ENCODE data around the gene NMNAT3.
"Not testable (repeated sequence)": the region's sequence is repeated elsewhere in the genome, so short reads cannot be mapped to it uniquely, and the experiment has no call there.

Gene NMNAT3

DNA sequence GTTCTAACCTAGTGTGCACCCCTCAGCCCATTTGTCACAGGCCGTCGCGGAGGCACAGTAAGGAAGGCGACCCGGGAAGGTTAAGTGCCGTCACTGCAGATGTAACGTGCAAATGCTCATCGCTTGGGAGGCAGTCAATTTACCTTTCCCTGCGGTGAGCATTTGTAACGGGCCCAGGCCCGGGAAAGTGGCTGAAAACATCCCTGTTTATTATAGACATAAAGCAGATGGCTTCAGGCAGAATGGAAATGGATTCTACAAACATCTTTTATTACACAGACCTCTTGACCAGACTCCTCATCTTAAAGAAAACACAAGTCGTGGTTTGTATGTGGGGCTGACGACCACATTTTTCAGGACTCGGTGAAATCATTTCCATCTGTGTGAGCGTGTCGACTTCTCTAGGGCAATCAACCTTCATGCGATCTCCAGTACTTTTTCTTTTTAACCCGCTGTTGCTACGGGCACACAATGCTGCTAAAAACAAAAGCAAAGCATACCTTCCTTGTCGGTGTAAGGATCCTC lies 43.6 kb downstream of the NMNAT3 start:
- no peak for DNase-seq

DNA sequence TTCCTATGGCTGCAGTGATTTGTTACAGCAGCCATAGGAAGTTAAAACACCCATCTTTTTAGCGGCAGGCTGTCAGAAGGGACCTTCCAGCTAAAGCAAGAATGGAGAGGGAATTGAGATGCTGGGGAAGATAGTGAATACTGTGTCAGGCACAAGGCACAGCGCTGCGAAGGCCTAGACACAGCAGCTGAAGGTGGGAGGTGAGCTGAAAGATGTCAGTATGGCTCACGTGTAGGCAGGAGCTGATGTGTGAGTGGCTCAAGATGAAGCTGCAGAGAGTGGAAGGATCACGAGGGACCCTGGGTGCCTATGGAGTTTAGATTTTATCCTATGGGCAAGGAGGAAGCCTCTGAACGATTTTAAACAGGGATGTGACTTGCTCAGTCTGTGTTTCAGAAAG lies 44.3 kb downstream of the NMNAT3 start:
- DNase-seq, result no peak

DNA sequence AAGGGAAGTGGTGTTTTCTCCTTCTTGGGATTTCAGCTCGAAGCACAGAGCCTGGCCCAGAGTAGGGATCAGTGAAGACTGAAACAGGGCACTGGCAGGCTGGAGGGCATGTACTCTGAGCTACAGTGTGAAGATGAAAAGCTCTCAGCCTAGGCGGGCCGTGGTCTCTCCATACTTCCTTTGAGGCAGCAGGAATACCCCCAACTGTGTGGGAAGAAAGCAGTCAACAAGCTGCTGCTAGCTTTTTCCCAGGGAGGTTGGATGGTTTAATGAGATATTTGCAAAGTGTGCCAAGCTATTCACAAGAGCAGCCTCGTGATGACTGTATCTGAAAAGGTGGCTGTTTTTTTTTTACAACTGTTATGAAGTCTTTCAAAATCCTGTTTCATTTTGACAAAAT lies 47.2 kb downstream of the NMNAT3 start:
- DNase-seq, result no peak

DNA sequence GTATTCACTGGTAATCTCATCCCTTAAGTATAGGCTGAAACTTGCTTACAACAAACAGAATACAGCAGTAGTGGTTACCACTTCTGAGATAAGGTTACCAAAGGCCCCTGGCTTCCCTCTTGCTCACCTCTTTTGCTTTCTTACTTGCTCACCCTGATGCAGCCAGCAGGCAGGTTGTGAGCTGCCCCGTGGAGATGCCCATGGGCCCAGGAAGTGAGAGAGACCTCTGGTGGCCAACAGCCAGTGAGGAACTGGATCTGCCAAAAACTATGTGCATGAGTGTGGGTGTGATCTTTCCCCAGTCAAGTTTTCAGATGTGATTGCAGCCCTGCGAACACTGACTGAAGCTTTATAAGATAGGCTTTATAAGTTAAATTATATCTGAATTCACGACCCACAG lies 48.7 kb downstream of the NMNAT3 start:
- DNase-seq, result no peak

DNA sequence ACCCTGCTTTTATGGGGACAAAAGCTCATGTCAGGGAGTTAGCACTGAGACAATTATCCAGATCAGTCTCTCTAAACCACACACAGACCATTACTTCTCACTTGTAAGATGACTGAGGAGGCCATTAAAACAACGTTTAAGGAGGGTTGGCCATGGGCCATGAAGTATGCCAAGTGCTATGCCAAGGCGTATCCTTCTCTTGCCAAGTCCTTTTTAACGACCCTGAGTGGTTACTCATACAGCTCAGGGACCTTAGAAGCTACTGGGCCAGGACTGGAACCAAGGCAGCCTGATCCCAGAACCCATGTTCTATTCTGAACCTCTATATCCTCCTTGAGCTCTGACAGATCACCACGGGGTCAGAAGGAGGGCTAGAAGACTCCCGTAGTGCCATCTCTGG lies 50.0 kb downstream of the NMNAT3 start:
- DNase-seq, result no peak

DNA sequence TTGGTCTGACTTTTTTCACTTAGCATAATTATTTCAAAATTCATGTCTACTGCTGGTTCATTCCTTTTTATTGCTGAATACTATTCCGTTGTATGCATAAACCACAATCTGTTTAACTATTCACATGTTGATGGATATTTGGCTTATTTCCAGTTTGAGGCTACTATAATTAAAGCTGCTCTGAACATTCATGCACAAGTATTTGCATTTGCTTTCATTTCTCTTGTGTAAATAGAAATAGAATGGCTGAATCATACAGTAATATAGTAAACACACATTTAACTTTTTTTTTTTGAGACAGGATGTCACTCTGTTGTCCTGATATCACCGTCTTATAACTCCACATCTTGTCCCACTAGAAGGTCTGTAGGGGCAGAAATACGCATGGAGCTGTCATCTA lies 57.3 kb downstream of the NMNAT3 start:
- DNase-seq, result no peak

DNA sequence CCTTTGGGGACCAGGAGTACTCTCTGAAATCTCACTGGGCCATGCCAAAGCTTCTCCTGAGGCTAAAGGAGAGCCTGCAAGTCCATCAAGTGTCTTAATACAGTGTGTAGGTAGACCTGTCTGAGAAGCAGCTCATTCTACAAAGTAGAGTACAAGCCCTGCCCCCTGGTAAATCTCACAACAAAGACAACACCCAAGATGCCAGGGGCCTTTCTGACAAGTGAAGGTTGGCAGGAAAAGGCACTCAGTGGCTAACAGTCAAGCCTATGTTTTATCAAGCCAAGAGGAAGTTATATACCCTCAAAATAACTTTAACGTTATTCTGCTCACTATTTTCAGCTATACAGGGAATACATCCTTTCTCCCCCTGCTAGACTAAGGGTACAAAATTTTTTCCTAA lies 58.3 kb downstream of the NMNAT3 start:
- DNase-seq, result no peak

DNA sequence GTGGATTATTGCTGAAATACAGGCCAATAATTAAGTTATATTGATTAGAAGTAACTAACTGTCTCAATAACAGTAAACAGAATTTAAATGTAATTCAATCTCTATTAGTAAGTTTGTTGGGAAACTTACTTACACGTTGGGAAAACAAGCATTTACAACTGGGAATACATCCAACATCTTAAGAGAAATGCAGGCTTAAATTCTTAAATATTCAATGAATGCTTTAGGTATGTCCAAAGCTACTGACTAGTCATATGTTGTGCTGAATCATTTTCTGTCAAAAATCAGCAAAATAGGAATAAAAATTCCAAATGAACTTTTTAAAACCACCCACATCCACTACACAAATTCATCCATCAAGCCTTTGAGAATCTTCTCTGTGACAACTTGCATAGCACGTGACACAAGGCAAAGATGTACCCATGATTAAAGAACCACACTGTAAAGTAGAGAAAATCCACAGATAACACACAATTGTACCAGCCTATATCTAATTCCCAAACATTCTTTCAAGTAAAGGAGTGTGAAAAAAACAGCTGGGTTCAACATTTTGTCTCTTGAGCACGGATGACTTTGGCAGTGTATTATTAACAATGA lies 60.0 kb downstream of the NMNAT3 start:
- no peak for DNase-seq

DNA sequence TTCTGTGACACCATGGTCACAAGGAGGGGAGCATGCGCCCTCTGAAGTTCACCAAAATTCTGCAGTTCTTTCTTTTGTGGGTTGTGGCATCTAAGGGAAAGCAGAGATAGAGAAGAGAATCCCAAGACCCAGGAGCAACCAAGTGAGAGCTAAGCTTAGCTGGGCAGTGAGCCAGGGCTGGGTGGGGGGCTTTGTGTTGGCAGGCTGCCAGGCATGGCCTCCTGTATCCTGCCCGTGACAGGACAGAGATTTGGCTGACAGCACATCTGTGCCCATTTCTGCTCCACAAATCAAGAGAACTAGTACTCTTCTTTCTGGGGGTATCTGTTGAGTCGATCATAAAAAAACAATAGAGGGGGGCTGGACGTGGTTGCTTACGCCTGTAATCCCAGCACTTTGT lies 66.2 kb downstream of the NMNAT3 start:
- DNase-seq, result no peak

DNA sequence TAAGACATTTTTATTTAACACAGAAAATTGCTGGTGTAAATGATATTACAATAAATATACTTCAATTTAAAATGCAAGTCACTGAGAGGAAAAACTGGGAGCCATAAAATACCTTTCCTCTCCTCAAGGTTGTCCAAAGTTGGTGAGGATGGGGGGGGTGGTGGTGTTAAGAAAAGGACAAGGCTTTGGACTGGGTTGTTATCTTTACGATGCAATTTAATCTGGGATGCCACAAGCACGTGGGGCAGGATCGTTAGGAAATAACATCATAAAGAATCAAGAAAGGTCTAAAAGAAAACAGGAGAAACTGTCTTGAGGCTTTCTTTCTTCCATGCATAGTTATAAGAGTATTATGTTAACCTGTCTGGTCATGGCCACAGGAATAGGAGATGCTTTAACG lies 66.9 kb downstream of the NMNAT3 start:
- DNase-seq, result no peak

DNA sequence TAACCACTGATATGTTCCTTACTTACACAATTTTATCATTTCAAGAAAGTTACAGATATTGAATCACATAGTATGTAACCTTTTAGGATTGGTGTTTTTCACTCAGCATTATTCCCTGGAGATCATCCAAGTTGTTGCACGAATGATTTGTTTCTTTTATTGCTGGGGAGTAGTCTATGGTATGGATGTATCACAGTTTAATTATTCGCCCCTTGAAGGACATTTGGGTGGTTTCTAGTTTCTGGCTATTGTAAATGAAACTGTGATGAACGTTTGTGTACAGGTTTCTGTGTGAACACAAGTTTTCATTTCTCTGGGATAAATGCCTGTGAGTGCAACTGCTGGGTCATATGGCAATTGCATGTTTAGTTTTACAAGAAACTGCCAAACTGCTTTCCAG lies 68.8 kb downstream of the NMNAT3 start:
- DNase-seq, result no peak

DNA sequence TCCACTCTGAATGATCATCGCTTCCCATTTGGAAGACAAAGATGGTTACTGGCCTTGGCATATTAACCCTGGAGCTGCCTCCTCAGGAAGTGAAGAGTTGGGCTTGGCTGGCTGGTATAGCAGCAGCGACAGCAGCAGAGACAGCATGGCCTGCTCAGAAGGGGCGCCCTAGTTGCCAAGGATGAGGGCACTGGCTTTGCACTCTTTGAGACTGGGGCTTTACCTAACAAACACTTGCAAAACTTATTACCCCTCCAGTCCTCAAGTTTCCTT lies 69.7 kb downstream of the NMNAT3 start:
- no peak for DNase-seq

DNA sequence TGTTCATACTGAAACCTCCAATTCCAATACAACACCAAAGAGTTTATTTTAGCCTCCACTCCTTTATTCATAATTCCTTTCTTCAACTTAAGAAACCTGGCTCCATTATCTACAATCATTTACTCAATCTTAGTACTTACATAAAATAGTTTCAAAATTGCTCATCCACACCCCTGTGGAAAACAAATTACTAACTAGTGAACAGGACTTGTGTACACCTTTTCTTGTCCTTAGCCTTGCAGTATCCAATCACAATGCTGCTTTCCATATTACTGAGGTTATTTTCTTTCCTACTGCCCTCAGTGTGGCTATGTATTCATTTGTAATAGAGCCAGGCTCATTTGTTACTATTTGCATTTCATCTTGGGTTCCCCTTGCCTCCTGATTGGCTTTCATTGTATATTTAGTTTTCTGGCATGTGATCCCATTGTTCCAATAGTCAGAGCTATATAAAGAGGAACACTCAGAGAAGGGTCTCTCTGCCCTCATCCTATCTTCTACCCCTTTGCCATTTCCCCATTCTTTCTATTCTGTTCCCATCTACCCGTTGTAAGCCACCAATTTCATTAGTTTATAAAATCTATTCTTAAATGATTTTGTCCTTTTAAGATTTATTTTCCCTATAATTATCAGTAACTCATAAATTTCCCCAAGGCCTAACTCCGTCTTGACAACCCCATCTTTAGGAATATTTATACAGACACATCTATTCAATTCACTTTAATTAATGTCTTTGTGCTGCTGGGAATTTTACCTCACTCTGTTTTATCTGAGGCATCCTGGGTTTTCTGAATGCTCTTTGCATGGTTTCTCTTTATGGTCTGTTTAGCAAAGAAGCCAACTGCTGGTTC lies 70.3 kb downstream of the NMNAT3 start:
- no peak for DNase-seq

DNA sequence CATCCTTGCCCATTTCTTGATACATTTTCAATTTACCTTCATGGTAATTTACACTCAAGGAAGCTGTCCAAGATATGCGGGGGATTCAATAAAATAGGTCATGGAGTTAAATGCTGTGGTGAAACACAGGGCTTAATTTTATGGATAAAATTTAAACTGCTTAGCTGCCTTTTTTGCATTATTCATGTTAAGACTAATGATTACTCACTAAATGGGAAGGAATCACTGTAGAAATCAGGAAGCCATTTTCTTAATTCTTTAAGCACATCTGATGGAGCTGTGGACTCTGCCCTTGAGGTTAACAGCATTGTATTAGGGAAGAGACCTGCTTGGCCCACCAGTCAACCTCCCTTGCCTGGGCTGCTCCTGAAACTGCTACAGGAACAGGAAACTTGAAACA lies 75.8 kb downstream of the NMNAT3 start:
- no peak for DNase-seq

DNA sequence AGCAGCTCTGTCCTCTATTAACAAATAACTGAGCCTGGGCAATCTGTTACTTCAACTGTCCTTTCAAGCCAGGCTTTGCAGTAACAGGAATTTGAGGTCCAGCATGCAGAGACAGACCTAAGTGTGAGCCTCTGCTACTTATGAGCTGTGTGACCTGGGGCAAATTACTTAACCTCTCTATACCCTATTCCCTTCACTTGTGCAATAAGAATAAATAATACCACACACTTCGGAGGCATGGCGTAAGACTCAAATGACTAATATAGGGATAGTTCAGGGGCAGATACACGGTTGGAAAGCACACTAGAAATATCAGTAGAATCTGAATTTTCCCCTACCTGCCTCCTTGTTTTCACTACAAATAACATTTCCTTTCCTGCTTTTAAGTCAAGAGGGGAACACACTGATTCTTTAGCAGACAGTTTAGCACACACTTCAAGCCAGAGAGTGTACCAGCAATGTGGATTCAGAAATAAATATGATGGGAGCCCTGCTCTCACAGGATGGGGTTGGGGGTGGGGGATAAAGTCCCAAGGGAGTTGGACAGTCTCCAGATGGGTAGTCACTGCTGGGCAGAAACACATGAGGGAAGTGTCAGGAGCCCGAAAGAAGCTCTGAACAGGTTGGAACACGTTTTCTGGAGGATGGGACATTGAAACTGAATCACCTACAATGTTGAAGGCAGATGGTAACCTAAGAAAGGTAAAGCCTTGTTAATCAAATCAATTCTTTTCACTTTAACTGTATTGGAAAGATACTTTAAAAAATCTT lies 76.4 kb downstream of the NMNAT3 start:
- DNase-seq, result no peak

DNA sequence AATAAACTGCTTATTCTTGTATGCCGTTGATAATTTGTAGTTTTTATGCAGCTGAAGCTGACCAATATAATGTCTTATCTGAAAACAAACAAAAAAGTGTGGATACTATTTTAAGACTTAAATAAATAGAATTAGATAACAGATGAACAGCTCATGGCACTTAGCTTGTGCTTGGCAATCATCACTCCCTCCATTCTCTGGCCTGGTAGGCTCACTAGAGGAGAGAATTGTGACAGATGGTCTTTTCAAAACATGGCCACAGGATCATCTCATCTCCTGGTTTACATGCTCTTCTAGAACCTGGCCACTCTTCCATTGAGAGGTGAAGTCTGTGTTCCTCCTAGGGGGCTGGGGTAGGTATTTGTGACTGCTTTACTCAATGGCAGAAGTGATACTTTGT lies 79.8 kb downstream of the NMNAT3 start:
- no peak for DNase-seq

DNA sequence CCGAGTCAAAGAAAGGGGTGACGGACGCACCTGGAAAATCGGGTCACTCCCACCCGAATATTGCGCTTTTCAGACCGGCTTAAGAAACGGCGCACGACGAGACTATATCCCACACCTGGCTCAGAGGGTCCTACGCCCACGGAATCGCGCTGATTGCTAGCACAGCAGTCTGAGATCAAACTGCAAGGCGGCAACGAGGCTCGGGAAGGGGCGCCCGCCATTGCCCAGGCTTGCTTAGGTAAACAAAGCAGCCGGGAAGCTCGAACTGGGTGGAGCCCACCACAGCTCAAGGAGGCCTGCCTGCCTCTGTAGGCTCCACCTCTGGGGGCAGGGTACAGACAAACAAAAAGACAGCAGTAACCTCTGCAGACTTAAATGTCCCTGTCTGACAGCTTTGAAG lies 86.6 kb downstream of the NMNAT3 start:
- DNase-seq, result not testable (repeated sequence)

DNA sequence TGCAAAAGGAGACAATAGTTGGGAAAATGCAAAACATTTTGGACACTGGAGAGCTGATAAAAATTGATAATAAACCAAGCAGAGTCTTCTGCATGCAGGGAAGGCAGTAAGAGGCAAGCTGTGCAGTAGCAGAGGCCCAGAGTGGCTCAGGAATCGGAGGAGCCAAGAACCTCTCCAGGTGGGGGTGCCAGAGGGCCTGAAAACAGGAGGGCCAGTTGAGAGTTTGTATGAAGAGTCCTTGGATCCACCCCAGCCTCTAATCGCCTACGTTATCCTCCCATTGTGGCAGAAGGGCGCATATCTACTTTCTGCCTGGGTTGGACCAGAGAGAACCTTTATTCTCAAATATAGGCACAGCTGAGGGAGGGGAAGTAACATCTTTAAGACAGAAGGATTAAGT lies 89.3 kb downstream of the NMNAT3 start:
- no peak for DNase-seq

DNA sequence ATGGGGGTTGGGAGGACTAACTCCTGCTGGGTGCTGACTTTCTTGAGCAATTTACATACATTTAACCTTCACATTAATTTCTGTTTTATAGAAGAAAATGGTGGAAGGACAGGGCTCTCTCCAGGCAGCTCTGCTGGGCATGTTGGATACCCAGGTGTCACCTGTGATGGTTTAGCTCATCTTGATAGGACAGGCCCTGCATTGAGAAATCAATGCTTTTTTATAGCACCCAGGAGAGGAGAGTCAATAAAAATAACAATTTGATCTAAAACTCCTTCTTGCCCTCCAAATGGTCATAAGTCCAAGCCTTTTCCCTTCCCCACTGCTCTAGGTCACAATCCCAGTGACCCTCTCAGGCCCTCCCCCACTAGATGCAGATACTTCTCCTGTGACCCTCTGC lies 90.0 kb downstream of the NMNAT3 start:
- DNase-seq, result no peak

DNA sequence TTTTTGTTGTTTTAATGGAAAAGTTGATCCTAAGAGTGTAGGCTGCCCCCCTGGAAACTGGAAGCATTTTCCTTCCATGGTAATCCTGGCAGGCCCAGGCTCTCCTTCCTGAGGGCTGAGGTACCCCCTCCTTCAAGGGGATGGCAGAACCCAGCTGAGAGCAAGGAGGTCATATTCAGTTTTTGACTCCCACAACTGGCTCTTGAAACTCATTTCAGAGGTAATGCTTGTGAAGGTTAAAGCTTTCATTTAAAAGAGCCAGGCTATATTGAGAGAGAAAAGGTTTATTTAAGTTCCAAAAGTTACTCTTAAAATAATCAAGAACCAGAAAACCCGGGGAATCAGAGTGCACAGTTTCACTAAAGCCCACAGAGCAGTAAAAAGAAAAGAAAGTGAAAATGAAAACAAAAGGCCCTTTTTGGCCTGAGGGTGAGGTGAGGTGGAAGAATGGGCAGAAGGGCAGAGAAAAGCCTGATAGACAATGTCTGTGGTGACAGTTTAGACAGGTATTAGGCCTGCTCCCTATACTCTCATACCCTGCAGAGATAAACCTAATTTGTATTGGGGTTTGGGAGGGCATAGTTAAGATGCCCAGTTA lies 91.3 kb downstream of the NMNAT3 start:
- no peak for DNase-seq

DNA sequence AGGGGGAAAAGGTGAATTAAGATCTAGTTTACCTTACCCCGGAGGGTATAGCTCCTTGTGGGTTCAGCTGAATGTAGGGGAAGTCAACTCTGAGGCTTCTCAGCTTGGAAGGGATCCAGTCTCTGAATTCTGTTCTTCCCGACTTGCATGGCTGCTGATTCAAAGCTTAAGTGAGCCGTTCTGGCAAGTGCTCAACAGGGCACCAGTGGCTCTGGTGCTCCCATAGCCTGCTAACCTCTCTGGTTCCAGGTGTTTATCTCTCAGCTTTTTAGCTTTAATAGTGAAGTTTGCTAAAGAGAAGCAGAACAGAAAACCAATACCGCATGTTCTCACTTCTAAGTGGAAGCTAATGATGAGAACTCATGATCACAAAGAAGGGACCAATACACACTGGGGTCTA lies 92.0 kb downstream of the NMNAT3 start:
- no peak for DNase-seq

DNA sequence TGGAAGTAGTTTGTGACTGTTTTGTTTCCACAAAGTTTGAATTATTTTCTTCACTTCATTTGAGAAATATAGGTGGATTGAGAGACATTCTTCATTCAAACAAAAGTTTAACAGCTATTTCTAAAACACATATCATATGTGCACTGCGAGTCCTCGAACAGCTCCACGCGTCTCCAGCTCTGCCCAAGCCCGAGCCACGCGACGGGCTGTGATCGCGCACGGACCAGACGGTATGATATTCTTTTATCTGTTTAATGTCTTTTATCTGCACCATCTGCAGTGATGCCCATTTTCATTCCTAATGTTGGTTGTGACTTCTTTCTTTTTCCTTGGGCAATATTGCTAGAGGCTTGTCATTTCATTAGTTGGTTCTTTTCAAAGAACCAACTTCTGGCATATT lies 94.1 kb downstream of the NMNAT3 start:
- DNase-seq, result not testable (repeated sequence)

DNA sequence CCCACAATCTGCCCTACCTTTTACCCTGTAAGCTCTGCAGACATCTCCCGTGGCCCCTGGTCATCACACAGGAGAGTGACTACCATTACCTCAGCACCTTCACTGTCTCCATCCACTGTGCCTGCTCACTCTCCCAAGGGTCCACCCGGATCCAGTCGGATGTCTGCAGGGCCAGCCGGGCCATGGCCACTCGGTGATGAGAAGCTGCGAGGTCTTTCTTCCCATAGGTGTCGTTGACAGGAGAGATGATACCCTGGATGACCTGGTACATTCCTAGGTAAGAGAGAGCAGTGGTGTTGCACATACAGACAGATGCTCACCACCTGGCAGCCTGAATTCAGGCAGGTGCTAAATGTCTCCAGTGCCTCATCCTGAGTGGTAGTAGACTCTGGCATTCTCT lies 99.0 kb downstream of the NMNAT3 start:
- DNase-seq, result no peak

DNA sequence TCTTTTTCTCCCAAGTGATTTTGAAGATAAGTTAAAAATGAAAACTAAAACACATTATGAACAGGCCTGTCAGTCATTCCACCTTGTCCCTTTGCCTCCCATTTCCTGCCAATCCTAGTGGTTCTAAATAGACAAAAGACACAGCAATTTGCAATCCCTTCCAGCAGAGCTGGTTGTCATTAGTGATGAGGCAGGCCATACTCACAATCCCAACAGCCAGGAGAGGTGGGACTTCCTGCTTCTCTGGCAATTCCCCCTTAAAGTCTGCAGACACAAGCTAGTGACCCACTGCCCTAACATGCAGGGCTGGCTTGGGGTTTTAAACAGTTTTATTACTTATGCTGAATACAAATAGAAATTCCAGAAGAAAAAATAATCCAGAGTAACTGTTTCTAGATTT lies 99.9 kb downstream of the NMNAT3 start:
- no peak for DNase-seq

Measured in right hindlimb (tissue), 1 donor.